SK-N-SH treated with all-trans-retinoic acid at 6 μM for 48 hours (cell line): ENCODE data around the gene C16orf96.

Experiments
- ARNTL ChIP-seq: fragments of 450-650 bp; formaldehyde crosslinking; IDR thresholded peaks from 2 replicates; pipeline ENCODE4 v1.5.0; 2020; ENCODE audit warnings: low read depth, mild to moderate bottlenecking, moderate library complexity, borderline replicate concordance
- BACH2 ChIP-seq: fragments of 250-450 bp; sonication (Bioruptor Pico); IDR thresholded peaks from 2 replicates; pipeline ENCODE4 v1.9.0; 2021; ENCODE audit warnings: mild to moderate bottlenecking, borderline replicate concordance
- GLIS3 ChIP-seq: fragments of 250-450 bp; sonication (Bioruptor Pico); IDR thresholded peaks from 2 replicates; pipeline ENCODE4 v1.5.0; 2020; ENCODE audit warnings: mild to moderate bottlenecking, moderate library complexity
- OSR1 ChIP-seq: fragments of 250-450 bp; sonication (Bioruptor Pico); IDR thresholded peaks from 2 replicates; pipeline ENCODE4 v1.8.0; 2022; ENCODE audit warnings: moderate library complexity, mild to moderate bottlenecking, inconsistent platforms
- ZNF565 ChIP-seq: fragments of 450-650 bp; formaldehyde crosslinking; conservative IDR thresholded peaks from 2 replicates; pipeline ENCODE4 v1.5.0; 2020; ENCODE audit warnings: low read depth, mild to moderate bottlenecking, moderate library complexity
- ZNF8 ChIP-seq: fragments of 450-650 bp; formaldehyde crosslinking; IDR thresholded peaks from 2 replicates; pipeline ENCODE4 v1.5.0; 2020; ENCODE audit warnings: mild to moderate bottlenecking, moderate library complexity
- TF ChIP-seq, protein P1 (sequence below): fragments of 250-450 bp; sonication (Bioruptor Pico); IDR thresholded peaks from 2 replicates; pipeline ENCODE4 v1.8.0; 2020; ENCODE audit warnings: mild to moderate bottlenecking, moderate library complexity, borderline replicate concordance
- TF ChIP-seq, protein P2 (sequence below): fragments of 250-450 bp; sonication (Bioruptor Pico); IDR thresholded peaks from 2 replicates; pipeline ENCODE4 v1.5.0; 2020; ENCODE audit warnings: mild to moderate bottlenecking, moderate library complexity
- TF ChIP-seq, protein P3 (sequence below): fragments of 250-450 bp; sonication (Bioruptor Pico); IDR thresholded peaks from 2 replicates; pipeline ENCODE4 v1.8.0; 2021; ENCODE audit warnings: low read depth, mild to moderate bottlenecking, moderate library complexity, borderline replicate concordance
- TF ChIP-seq, protein P4 (sequence below): fragments of 250-450 bp; sonication (Bioruptor Pico); IDR thresholded peaks from 2 replicates; pipeline ENCODE4 v1.5.1; 2021; ENCODE audit warnings: mild to moderate bottlenecking, moderate library complexity
- TF ChIP-seq, protein P5 (sequence below): fragments of 250-450 bp; sonication (Bioruptor Pico); IDR thresholded peaks from 2 replicates; pipeline ENCODE4 v1.5.1; 2020; ENCODE audit warnings: low read depth, mild to moderate bottlenecking, moderate library complexity

DNA sequence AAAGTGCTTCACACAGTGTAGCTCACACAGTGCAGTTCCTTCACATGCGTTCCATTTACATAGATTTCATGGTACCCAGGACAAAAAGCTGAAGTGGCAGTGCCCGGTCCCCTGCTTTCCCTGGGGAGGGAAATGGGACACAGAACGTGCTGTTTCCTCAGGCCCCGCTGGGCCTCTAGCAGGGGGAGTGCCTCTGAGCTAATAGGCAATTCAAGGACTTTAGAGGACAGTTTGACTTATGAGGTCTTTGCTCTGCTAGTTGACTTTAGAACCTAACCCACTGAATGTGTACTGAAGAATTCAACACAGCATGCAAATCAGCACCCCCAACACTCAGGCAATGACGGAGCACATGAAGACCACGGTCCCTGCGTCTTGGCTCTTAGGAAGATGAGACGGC lies 24.3 kb upstream of the C16orf96 start:
- TF ChIP-seq, protein P1, sequence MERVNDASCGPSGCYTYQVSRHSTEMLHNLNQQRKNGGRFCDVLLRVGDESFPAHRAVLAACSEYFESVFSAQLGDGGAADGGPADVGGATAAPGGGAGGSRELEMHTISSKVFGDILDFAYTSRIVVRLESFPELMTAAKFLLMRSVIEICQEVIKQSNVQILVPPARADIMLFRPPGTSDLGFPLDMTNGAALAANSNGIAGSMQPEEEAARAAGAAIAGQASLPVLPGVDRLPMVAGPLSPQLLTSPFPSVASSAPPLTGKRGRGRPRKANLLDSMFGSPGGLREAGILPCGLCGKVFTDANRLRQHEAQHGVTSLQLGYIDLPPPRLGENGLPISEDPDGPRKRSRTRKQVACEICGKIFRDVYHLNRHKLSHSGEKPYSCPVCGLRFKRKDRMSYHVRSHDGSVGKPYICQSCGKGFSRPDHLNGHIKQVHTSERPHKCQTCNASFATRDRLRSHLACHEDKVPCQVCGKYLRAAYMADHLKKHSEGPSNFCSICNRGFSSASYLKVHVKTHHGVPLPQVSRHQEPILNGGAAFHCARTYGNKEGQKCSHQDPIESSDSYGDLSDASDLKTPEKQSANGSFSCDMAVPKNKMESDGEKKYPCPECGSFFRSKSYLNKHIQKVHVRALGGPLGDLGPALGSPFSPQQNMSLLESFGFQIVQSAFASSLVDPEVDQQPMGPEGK (CRISPR knock-in tag): no peak
- TF ChIP-seq OSR1 (no peak), ARNTL (CRISPR knock-in tag) (no peak), ZNF565 (CRISPR knock-in tag) (no peak), GLIS3 (CRISPR knock-in tag) (no peak), BACH2 (CRISPR knock-in tag) (no peak), ZNF8 (CRISPR knock-in tag) (no peak)
- TF ChIP-seq, protein P2, sequence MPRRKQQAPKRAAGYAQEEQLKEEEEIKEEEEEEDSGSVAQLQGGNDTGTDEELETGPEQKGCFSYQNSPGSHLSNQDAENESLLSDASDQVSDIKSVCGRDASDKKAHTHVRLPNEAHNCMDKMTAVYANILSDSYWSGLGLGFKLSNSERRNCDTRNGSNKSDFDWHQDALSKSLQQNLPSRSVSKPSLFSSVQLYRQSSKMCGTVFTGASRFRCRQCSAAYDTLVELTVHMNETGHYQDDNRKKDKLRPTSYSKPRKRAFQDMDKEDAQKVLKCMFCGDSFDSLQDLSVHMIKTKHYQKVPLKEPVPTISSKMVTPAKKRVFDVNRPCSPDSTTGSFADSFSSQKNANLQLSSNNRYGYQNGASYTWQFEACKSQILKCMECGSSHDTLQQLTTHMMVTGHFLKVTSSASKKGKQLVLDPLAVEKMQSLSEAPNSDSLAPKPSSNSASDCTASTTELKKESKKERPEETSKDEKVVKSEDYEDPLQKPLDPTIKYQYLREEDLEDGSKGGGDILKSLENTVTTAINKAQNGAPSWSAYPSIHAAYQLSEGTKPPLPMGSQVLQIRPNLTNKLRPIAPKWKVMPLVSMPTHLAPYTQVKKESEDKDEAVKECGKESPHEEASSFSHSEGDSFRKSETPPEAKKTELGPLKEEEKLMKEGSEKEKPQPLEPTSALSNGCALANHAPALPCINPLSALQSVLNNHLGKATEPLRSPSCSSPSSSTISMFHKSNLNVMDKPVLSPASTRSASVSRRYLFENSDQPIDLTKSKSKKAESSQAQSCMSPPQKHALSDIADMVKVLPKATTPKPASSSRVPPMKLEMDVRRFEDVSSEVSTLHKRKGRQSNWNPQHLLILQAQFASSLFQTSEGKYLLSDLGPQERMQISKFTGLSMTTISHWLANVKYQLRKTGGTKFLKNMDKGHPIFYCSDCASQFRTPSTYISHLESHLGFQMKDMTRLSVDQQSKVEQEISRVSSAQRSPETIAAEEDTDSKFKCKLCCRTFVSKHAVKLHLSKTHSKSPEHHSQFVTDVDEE (CRISPR knock-in tag): no peak
- TF ChIP-seq, protein P3, sequence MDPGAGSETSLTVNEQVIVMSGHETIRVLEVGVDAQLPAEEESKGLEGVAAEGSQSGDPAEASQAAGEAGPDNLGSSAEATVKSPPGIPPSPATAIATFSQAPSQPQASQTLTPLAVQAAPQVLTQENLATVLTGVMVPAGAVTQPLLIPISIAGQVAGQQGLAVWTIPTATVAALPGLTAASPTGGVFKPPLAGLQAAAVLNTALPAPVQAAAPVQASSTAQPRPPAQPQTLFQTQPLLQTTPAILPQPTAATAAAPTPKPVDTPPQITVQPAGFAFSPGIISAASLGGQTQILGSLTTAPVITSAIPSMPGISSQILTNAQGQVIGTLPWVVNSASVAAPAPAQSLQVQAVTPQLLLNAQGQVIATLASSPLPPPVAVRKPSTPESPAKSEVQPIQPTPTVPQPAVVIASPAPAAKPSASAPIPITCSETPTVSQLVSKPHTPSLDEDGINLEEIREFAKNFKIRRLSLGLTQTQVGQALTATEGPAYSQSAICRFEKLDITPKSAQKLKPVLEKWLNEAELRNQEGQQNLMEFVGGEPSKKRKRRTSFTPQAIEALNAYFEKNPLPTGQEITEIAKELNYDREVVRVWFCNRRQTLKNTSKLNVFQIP (CRISPR knock-in tag): no peak
- TF ChIP-seq, protein P4, sequence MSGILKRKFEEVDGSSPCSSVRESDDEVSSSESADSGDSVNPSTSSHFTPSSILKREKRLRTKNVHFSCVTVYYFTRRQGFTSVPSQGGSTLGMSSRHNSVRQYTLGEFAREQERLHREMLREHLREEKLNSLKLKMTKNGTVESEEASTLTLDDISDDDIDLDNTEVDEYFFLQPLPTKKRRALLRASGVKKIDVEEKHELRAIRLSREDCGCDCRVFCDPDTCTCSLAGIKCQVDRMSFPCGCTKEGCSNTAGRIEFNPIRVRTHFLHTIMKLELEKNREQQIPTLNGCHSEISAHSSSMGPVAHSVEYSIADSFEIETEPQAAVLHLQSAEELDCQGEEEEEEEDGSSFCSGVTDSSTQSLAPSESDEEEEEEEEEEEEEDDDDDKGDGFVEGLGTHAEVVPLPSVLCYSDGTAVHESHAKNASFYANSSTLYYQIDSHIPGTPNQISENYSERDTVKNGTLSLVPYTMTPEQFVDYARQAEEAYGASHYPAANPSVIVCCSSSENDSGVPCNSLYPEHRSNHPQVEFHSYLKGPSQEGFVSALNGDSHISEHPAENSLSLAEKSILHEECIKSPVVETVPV (CRISPR knock-in tag): no peak
- TF ChIP-seq, protein P5, sequence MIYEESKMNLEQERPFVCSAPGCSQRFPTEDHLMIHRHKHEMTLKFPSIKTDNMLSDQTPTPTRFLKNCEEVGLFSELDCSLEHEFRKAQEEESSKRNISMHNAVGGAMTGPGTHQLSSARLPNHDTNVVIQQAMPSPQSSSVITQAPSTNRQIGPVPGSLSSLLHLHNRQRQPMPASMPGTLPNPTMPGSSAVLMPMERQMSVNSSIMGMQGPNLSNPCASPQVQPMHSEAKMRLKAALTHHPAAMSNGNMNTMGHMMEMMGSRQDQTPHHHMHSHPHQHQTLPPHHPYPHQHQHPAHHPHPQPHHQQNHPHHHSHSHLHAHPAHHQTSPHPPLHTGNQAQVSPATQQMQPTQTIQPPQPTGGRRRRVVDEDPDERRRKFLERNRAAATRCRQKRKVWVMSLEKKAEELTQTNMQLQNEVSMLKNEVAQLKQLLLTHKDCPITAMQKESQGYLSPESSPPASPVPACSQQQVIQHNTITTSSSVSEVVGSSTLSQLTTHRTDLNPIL (CRISPR knock-in tag): no peak
